ENCODE measurements around the gene GBP4.

The GBP4 gene

GRCh38 chr1:89170170-89171066 is 28.3 kb downstream of the GBP4 start:
- no peak for DNase-seq (ENCODE audit: low spot score)

- no peak for DNase-seq (ENCODE audit: low spot score)
Observed at GRCh38 chr1:89169166-89169565, 29.6 kb downstream of the GBP4 start.

- DNase-seq (ENCODE audit: low spot score) = no peak
Observed at GRCh38 chr1:89167590-89168230, 31.0 kb downstream of the GBP4 start.

GRCh38 chr1:89166705-89167104 is 32.0 kb downstream of the GBP4 start:
- no peak for DNase-seq (ENCODE audit: low spot score)

GRCh38 chr1:89165811-89166210 is 32.9 kb downstream of the GBP4 start:
- no peak for DNase-seq (ENCODE audit: low spot score)

GRCh38 chr1:89151047-89151446 is 47.7 kb downstream of the GBP4 start:
- no peak for DNase-seq (ENCODE audit: low spot score)

- no peak for DNase-seq (ENCODE audit: low spot score)
Observed at GRCh38 chr1:89149976-89150375, 48.8 kb downstream of the GBP4 start.

- no peak for DNase-seq (ENCODE audit: low spot score)
Observed at GRCh38 chr1:89149229-89149628, 49.5 kb downstream of the GBP4 start.

GRCh38 chr1:89147678-89148658 is 50.8 kb downstream of the GBP4 start:
- DNase-seq (ENCODE audit: low spot score) = no peak

- no peak for DNase-seq (ENCODE audit: low spot score)
Observed at GRCh38 chr1:89146721-89147120, 52.0 kb downstream of the GBP4 start.

GRCh38 chr1:89143484-89143883 is 55.3 kb downstream of the GBP4 start:
- DNase-seq (ENCODE audit: low spot score) = no peak

- no peak for DNase-seq (ENCODE audit: low spot score)
Observed at GRCh38 chr1:89142160-89142559, 56.6 kb downstream of the GBP4 start.

GRCh38 chr1:89133747-89134146 is 65.0 kb downstream of the GBP4 start:
- no peak for DNase-seq (ENCODE audit: low spot score)
